SU-DHL-6 (cell line): Measurements from ENCODE around the gene SYT4.

Source experiments
- H2AFZ ChIP-seq: fragments of 200-600 bp; sonication (generic); 2 replicates; pipeline ENCODE4 v1.6.1; 2014; ENCODE audit warnings: low read depth, mild to moderate bottlenecking, moderate library complexity, mixed read lengths, antibody characterized with exemption, low read length; ENCODE audit not compliant: severe bottlenecking
- H3F3A ChIP-seq: fragments of 200-600 bp; shearing (Covaris generic); 2 replicates; pipeline ENCODE4 v1.6.0; 2016; ENCODE audit warnings: antibody characterized with exemption, mild to moderate bottlenecking; ENCODE audit not compliant: insufficient read depth
- H3K27ac ChIP-seq: fragments of 200-600 bp; sonication (generic); 2 replicates; pipeline ENCODE4 v1.5.1; 2016; ENCODE audit warnings: low read depth, mild to moderate bottlenecking, low read length, moderate library complexity, mixed read lengths
- H3K27me3 ChIP-seq: fragments of 200-600 bp; sonication (generic), shearing (Covaris generic); 2 replicates; pipeline ENCODE4 v1.6.0; 2014; ENCODE audit warnings: mild to moderate bottlenecking, low read length
- H3K36me3 ChIP-seq: fragments of 200-600 bp; sonication (generic); 2 replicates; pipeline ENCODE4 v1.6.1; 2014; ENCODE audit warnings: mild to moderate bottlenecking, low read length, mixed read lengths
- H3K4me2 ChIP-seq: fragments of 300-600, 200-600 bp; shearing (Covaris generic), sonication (generic); 2 replicates; pipeline ENCODE4 v1.6.0; 2014; ENCODE audit warnings: low read length, low read depth, mild to moderate bottlenecking; ENCODE audit not compliant: poor library complexity, severe bottlenecking
- H3K4me3 ChIP-seq: fragments of 200-600 bp; sonication (generic); 2 replicates; pipeline ENCODE4 v1.5.1; 2014; ENCODE audit warnings: antibody characterized with exemption, low read length, mild to moderate bottlenecking, mixed read lengths; ENCODE audit not compliant: insufficient read depth, poor library complexity, severe bottlenecking
- H3K79me2 ChIP-seq: fragments of 200-600 bp; sonication (generic); 2 replicates; pipeline ENCODE4 v1.6.1; 2014; ENCODE audit warnings: mild to moderate bottlenecking, low read length, moderate library complexity; ENCODE audit not compliant: insufficient read depth
- H3K9ac ChIP-seq: fragments of 200-600 bp; sonication (generic); 2 replicates; pipeline ENCODE4 v1.7.0; 2014; ENCODE audit warnings: mild to moderate bottlenecking, low read length
- H3K9me2 ChIP-seq: fragments of 200-600 bp; sonication (generic); replicated peaks from 2 replicates; pipeline ENCODE4 v1.6.1; 2014; ENCODE audit warnings: low read length; ENCODE audit not compliant: insufficient read depth
- H3K9me3 ChIP-seq: fragments of 200-600 bp; sonication (generic); 2 replicates; pipeline ENCODE4 v1.6.1; 2014; ENCODE audit warnings: low read length, mixed read lengths; ENCODE audit not compliant: insufficient read depth
- H4K20me1 ChIP-seq: fragments of 200-600 bp; sonication (generic); 2 replicates; pipeline ENCODE4 v1.6.1; 2014; ENCODE audit warnings: low read depth, mild to moderate bottlenecking, antibody characterized with exemption, low read length, moderate library complexity, mixed read lengths
- CTCF ChIP-seq: fragments of 200-600 bp; sonication (generic); IDR thresholded peaks from one replicate; pipeline ENCODE4 v1.5.1; 2017; ENCODE audit warnings: antibody characterized with exemption, mild to moderate bottlenecking, low read length, moderate library complexity; ENCODE audit not compliant: insufficient read depth, poor library complexity, severe bottlenecking
- EZH2phosphoT487 ChIP-seq: fragments of 200-600 bp; sonication (generic), shearing (Covaris generic); conservative IDR thresholded peaks from 2 replicates; pipeline ENCODE4 v1.6.1; 2018; ENCODE audit warnings: mild to moderate bottlenecking, antibody characterized with exemption, low read length, moderate library complexity, mixed read lengths

Gene SYT4

GRCh38 chr18:43236921-43237320, 40.4 kb downstream of the SYT4 start:
- H4K20me1 ChIP-seq = no peaks in the 10 kb centered on the region
- no peaks in the 10 kb centered on the region for H3K27me3 ChIP-seq
- no peak overlapping the region for H3K4me3 ChIP-seq
- no peak for TF ChIP-seq CTCF
- TF ChIP-seq EZH2phosphoT487 = no peak
- no peak overlapping the region for H3K9ac ChIP-seq
- H3K4me2 ChIP-seq = no peak overlapping the region
- no peaks in the 10 kb centered on the region for H3K36me3 ChIP-seq
- no peaks in the 10 kb centered on the region for H3F3A ChIP-seq
- no peak overlapping the region for H3K27ac ChIP-seq
- H3K9me2 ChIP-seq = no peaks in the 10 kb centered on the region
- no peaks in the 10 kb centered on the region for H3K9me3 ChIP-seq
- H3K79me2 ChIP-seq = no peaks in the 10 kb centered on the region
- H2AFZ ChIP-seq = no peak overlapping the region

- H3K27me3 ChIP-seq = no peaks in the 10 kb centered on the region
- H3K4me3 ChIP-seq = no peak overlapping the region
- H3K36me3 ChIP-seq = no peaks in the 10 kb centered on the region
- H4K20me1 ChIP-seq = no peaks in the 10 kb centered on the region
- TF ChIP-seq CTCF (no peak), EZH2phosphoT487 (no peak)
- H3K79me2 ChIP-seq = no peaks in the 10 kb centered on the region
- H3K9me2 ChIP-seq = no peaks in the 10 kb centered on the region
- H2AFZ ChIP-seq = no peak overlapping the region
- H3F3A ChIP-seq = no peaks in the 10 kb centered on the region
- H3K27ac ChIP-seq = no peak overlapping the region
- H3K4me2 ChIP-seq = no peak overlapping the region
- no peak overlapping the region for H3K9ac ChIP-seq
- H3K9me3 ChIP-seq = no peaks in the 10 kb centered on the region
These were observed 42.4 kb downstream of the SYT4 start for GRCh38 chr18:43234889-43235288.

GRCh38 chr18:43222501-43222900, 54.8 kb downstream of the SYT4 start:
- Histone ChIP-seq H3K9ac (no peak overlapping the region), H2AFZ (no peak overlapping the region), H4K20me1 (no peaks in the 10 kb centered on the region), H3K27me3 (no peaks in the 10 kb centered on the region), H3F3A (no peaks in the 10 kb centered on the region), H3K4me3 (no peak overlapping the region), H3K4me2 (no peak overlapping the region), H3K36me3 (no peaks in the 10 kb centered on the region), H3K27ac (no peak overlapping the region), H3K9me3 (no peaks in the 10 kb centered on the region), H3K79me2 (no peaks in the 10 kb centered on the region), H3K9me2 (no peaks in the 10 kb centered on the region)
- TF ChIP-seq EZH2phosphoT487 (no peak), CTCF (no peak)
